ENCODE data around the gene ZNF407.

The ZNF407 gene

GRCh38 chr18:75003764-75004690 lies 406.4 kb downstream of the ZNF407 start:
- H3K9me3 ChIP-seq (replicated peaks in 1 of 11) = no peaks in the 10 kb centered on the region
- peak overlapping the region in 8 of 11 experiments; percentile 2 to 44 (median 21); a peak in 8 of 22 replicates for H3K4me2 ChIP-seq
- peaks cover 4 to 26% (median 19%) of the 10 kb centered on the region in 10 experiments; a peak in 15 of 20 replicates for H3K4me1 ChIP-seq
- peaks cover 0 to 21% (median 0%) of the 10 kb centered on the region in 11 experiments; a peak in 3 of 22 replicates for H3K36me3 ChIP-seq
- peak overlapping the region in 5 of 11 experiments; percentile 9 to 52 (median 25); a peak in 4 of 22 replicates for H3K27ac ChIP-seq
- no peak overlapping the region for H3K4me3 ChIP-seq
- no peaks in the 10 kb centered on the region for H4K20me1 ChIP-seq
- no peak overlapping the region for H3K9ac ChIP-seq
- TF ChIP-seq Cebpa-rat (IDR thresholded peaks at IDR 0.05) = peak in 2 of 11 experiments; percentile 31 to 35; a peak in 1 of 22 replicates
- H3K27me3 ChIP-seq = no peaks in the 10 kb centered on the region

GRCh38 chr18:75005626-75006025 lies 408.0 kb downstream of the ZNF407 start:
- no peaks in the 10 kb centered on the region; a peak in 1 of 22 replicates for H4K20me1 ChIP-seq
- H3K27me3 ChIP-seq = no peaks in the 10 kb centered on the region
- no peak overlapping the region for H3K4me2 ChIP-seq
- no peak for TF ChIP-seq Cebpa-rat (IDR thresholded peaks at IDR 0.05)
- H3K4me3 ChIP-seq = no peak overlapping the region
- no peaks in the 10 kb centered on the region for H3K9me3 ChIP-seq (replicated peaks in 1 of 11)
- peaks cover 0 to 21% (median 0%) of the 10 kb centered on the region in 11 experiments; a peak in 4 of 22 replicates for H3K36me3 ChIP-seq
- H3K9ac ChIP-seq = no peak overlapping the region
- H3K4me1 ChIP-seq = peaks cover 4 to 34% (median 19%) of the 10 kb centered on the region in 10 experiments; a peak in 15 of 20 replicates
- H3K27ac ChIP-seq = no peak overlapping the region

GRCh38 chr18:75008186-75008585 lies 410.5 kb downstream of the ZNF407 start:
- Histone ChIP-seq H3K36me3 (peaks cover 0 to 21% (median 0%) of the 10 kb centered on the region in 11 experiments; a peak in 4 of 22 replicates), H3K27me3 (no peaks in the 10 kb centered on the region), H3K4me3 (no peak overlapping the region), H3K4me1 (peaks cover 0 to 20% (median 9%) of the 10 kb centered on the region in 10 experiments; a peak in 13 of 20 replicates), H3K9ac (no peak overlapping the region), H3K9me3 (replicated peaks in 1 of 11) (no peaks in the 10 kb centered on the region), H3K27ac (no peak overlapping the region), H4K20me1 (no peaks in the 10 kb centered on the region; a peak in 1 of 22 replicates), H3K4me2 (no peak overlapping the region)
- TF ChIP-seq Cebpa-rat (IDR thresholded peaks at IDR 0.05) = no peak

GRCh38 chr18:75009296-75009695 lies 411.6 kb downstream of the ZNF407 start:
- H3K9me3 ChIP-seq (replicated peaks in 1 of 11) = no peaks in the 10 kb centered on the region
- no peak overlapping the region for H3K9ac ChIP-seq
- H3K27ac ChIP-seq = no peak overlapping the region; a peak in 1 of 22 replicates
- H3K4me2 ChIP-seq = no peak overlapping the region
- no peak for TF ChIP-seq Cebpa-rat (IDR thresholded peaks at IDR 0.05)
- peaks cover 0 to 11% (median 0%) of the 10 kb centered on the region in 10 experiments; a peak in 4 of 20 replicates for H3K4me1 ChIP-seq
- peaks cover 0 to 16% (median 0%) of the 10 kb centered on the region in 11 experiments; a peak in 4 of 22 replicates for H3K36me3 ChIP-seq
- no peaks in the 10 kb centered on the region for H3K27me3 ChIP-seq
- H4K20me1 ChIP-seq = no peaks in the 10 kb centered on the region; a peak in 1 of 22 replicates
- H3K4me3 ChIP-seq = no peak overlapping the region

- Histone ChIP-seq H3K9ac (no peak overlapping the region), H3K36me3 (peaks cover 0 to 10% (median 0%) of the 10 kb centered on the region in 11 experiments; a peak in 4 of 22 replicates), H3K9me3 (replicated peaks in 1 of 11) (no peaks in the 10 kb centered on the region)
These were observed 412.2 kb downstream of the ZNF407 start for GRCh38 chr18:75009878-75010277.

GRCh38 chr18:75010278-75010677 lies 412.6 kb downstream of the ZNF407 start:
- Histone ChIP-seq H3K27me3 (no peaks in the 10 kb centered on the region), H3K36me3 (peaks cover 0 to 10% (median 0%) of the 10 kb centered on the region in 11 experiments; a peak in 4 of 22 replicates), H3K4me1 (peaks cover 0 to 11% (median 0%) of the 10 kb centered on the region in 10 experiments; a peak in 2 of 20 replicates), H3K9ac (no peak overlapping the region), H3K27ac (peak overlapping the region in 1 of 11 experiments; percentile 15; a peak in 1 of 22 replicates), H3K9me3 (replicated peaks in 1 of 11) (no peaks in the 10 kb centered on the region), H3K4me2 (peak overlapping the region in 1 of 11 experiments; percentile 13; a peak in 2 of 22 replicates), H3K4me3 (no peak overlapping the region), H4K20me1 (no peaks in the 10 kb centered on the region; a peak in 1 of 22 replicates)
- no peak for TF ChIP-seq Cebpa-rat (IDR thresholded peaks at IDR 0.05)

More at GRCh38 chr18:75009878-75010277, 412.2 kb downstream of the ZNF407 start:
- Histone ChIP-seq H3K4me1 (peaks cover 0 to 11% (median 0%) of the 10 kb centered on the region in 10 experiments; a peak in 2 of 20 replicates), H3K27ac (peak overlapping the region in 1 of 11 experiments; percentile 15; a peak in 1 of 22 replicates), H4K20me1 (no peaks in the 10 kb centered on the region; a peak in 1 of 22 replicates), H3K4me2 (peak overlapping the region in 1 of 11 experiments; percentile 13; a peak in 2 of 22 replicates), H3K4me3 (no peak overlapping the region), H3K27me3 (no peaks in the 10 kb centered on the region)
- TF ChIP-seq Cebpa-rat (IDR thresholded peaks at IDR 0.05) = no peak

- Histone ChIP-seq H3K27ac (no peak overlapping the region), H3K4me3 (no peak overlapping the region), H3K27me3 (no peaks in the 10 kb centered on the region), H3K4me1 (peaks cover 0 to 14% (median 0%) of the 10 kb centered on the region in 10 experiments; a peak in 4 of 20 replicates), H3K36me3 (peaks cover 0 to 10% (median 0%) of the 10 kb centered on the region in 11 experiments; a peak in 4 of 22 replicates), H3K4me2 (peak overlapping the region in 1 of 11 experiments; percentile 13; a peak in 2 of 22 replicates), H3K9me3 (replicated peaks in 1 of 11) (no peaks in the 10 kb centered on the region), H4K20me1 (no peaks in the 10 kb centered on the region; a peak in 1 of 22 replicates), H3K9ac (no peak overlapping the region)
- no peak for TF ChIP-seq Cebpa-rat (IDR thresholded peaks at IDR 0.05)
These were observed 413.0 kb downstream of the ZNF407 start for GRCh38 chr18:75010689-75011088.

- H3K4me3 ChIP-seq = no peak overlapping the region
- H3K4me1 ChIP-seq = peaks cover 0 to 8% (median 0%) of the 10 kb centered on the region in 10 experiments; a peak in 2 of 20 replicates
- H3K9ac ChIP-seq = no peak overlapping the region
- no peaks in the 10 kb centered on the region for H3K9me3 ChIP-seq (replicated peaks in 1 of 11)
- 0 out of 22 replicates have a peak, but pooled peaks cover 0 to 5% (median 0%) of the 10 kb centered on the region in 11 experiments for H3K36me3 ChIP-seq
- TF ChIP-seq Cebpa-rat (IDR thresholded peaks at IDR 0.05) = no peak
- H3K27me3 ChIP-seq = no peaks in the 10 kb centered on the region
- no peak overlapping the region for H3K27ac ChIP-seq
- peak overlapping the region in 1 of 11 experiments; percentile 3; a peak in 1 of 22 replicates for H3K4me2 ChIP-seq
- H4K20me1 ChIP-seq = no peaks in the 10 kb centered on the region
These were observed 418.5 kb downstream of the ZNF407 start for GRCh38 chr18:75016025-75016717.

Data from BLaER1 treated with 17β-estradiol and CSF1 and Interleukin-3, amounts not matched to agents 10 nM and 100 nM (cell line).